Trophoblast cell (in vitro differentiated cells and primary cell): ENCODE data around the gene PRAMEF10.
"Not testable (repeated sequence)": the region's sequence is repeated elsewhere in the genome, so short reads cannot be mapped to it uniquely, and the experiment has no call there.

ENCODE experiments used
- DNase-seq, 2 donors: peaks; one replicate each; pipeline ENCODE4 v3.0.0-alpha.2; 2016
- H2AFZ ChIP-seq: 2 replicates; pipeline ENCODE4 v1.6.1; 2013; ENCODE audit warnings: low read length, moderate library complexity, mild to moderate bottlenecking; ENCODE audit not compliant: insufficient read depth, poor library complexity
- H2AK5ac ChIP-seq: 2 replicates; pipeline ENCODE4 v1.6.1; 2013; ENCODE audit warnings: mild to moderate bottlenecking, low read length
- H2BK120ac ChIP-seq: 2 replicates; pipeline ENCODE4 v1.6.1; 2013; ENCODE audit warnings: low read length, mild to moderate bottlenecking, moderate library complexity; ENCODE audit not compliant: insufficient read depth, poor library complexity
- H2BK12ac ChIP-seq: 2 replicates; pipeline ENCODE4 v1.6.1; 2013; ENCODE audit warnings: mild to moderate bottlenecking, low read length, moderate library complexity
- H2BK5ac ChIP-seq: 2 replicates; pipeline ENCODE4 v1.6.1; 2013; ENCODE audit warnings: low read length, low read depth, moderate library complexity, mild to moderate bottlenecking; ENCODE audit not compliant: poor library complexity
- H3K14ac ChIP-seq: 2 replicates; pipeline ENCODE4 v1.6.1; 2013; ENCODE audit warnings: mild to moderate bottlenecking, low read length
- H3K18ac ChIP-seq: 2 replicates; pipeline ENCODE4 v1.6.1; 2013; ENCODE audit warnings: mild to moderate bottlenecking, low read length
- H3K23ac ChIP-seq: 2 replicates; pipeline ENCODE4 v1.6.1; 2013; ENCODE audit warnings: low read length
- H3K27ac ChIP-seq: 2 replicates; pipeline ENCODE4 v1.5.1; 2013; ENCODE audit warnings: low read depth, mild to moderate bottlenecking, inconsistent platforms, low read length, moderate library complexity
- H3K27me3 ChIP-seq: 2 replicates; pipeline ENCODE4 v1.6.1; 2013; ENCODE audit warnings: inconsistent platforms, mild to moderate bottlenecking, low read length, moderate library complexity; ENCODE audit not compliant: insufficient read depth
- H3K36me3 ChIP-seq, 2 experiments: 1 replicate in 1 of 2; 2 replicates in 1 of 2; pipeline ENCODE4 v1.6.1; 2013; ENCODE audit warnings: low read length in 2 of 2, mild to moderate bottlenecking in 2 of 2, moderate library complexity in 1 of 2; ENCODE audit not compliant: insufficient read depth in 2 of 2, control insufficient read depth in 1 of 2
- H3K4ac ChIP-seq: 2 replicates; pipeline ENCODE4 v1.6.1; 2013; ENCODE audit warnings: low read depth, mild to moderate bottlenecking, low read length, moderate library complexity
- H3K4me1 ChIP-seq, 2 experiments: 1 replicate in 1 of 2; 2 replicates in 1 of 2; pipeline ENCODE4 v1.6.1; 2013; ENCODE audit warnings: low read length in 2 of 2, mild to moderate bottlenecking in 2 of 2, moderate library complexity in 1 of 2; ENCODE audit not compliant: insufficient read depth in 2 of 2, control insufficient read depth in 1 of 2
- H3K4me2 ChIP-seq: 2 replicates; pipeline ENCODE4 v1.6.1; 2013; ENCODE audit warnings: inconsistent platforms, mild to moderate bottlenecking, low read length, moderate library complexity
- H3K4me3 ChIP-seq: 2 replicates; pipeline ENCODE4 v1.5.1; 2013; ENCODE audit warnings: mild to moderate bottlenecking, low read depth, low read length, inconsistent platforms
- H3K79me1 ChIP-seq: one replicate; pipeline ENCODE4 v1.6.1; 2013; ENCODE audit warnings: low read length
- H3K79me2 ChIP-seq: 2 replicates; pipeline ENCODE4 v1.6.1; 2013; ENCODE audit warnings: low read length, mild to moderate bottlenecking; ENCODE audit not compliant: control insufficient read depth, insufficient read depth, poor library complexity
- H3K9ac ChIP-seq: 2 replicates; pipeline ENCODE4 v1.6.1; 2013; ENCODE audit warnings: mild to moderate bottlenecking, low read length
- H3K9me3 ChIP-seq: 2 replicates; pipeline ENCODE4 v1.6.1; 2013; ENCODE audit warnings: low read depth, mild to moderate bottlenecking, control low read depth, inconsistent platforms, low read length; ENCODE audit not compliant: insufficient read depth
- H4K12ac ChIP-seq: 2 replicates; pipeline ENCODE4 v1.6.1; 2013; ENCODE audit warnings: low read depth, mild to moderate bottlenecking, low read length, moderate library complexity
- H4K8ac ChIP-seq: 2 replicates; pipeline ENCODE4 v1.6.1; 2013; ENCODE audit warnings: low read depth, mild to moderate bottlenecking, low read length, moderate library complexity
- H4K91ac ChIP-seq: one replicate; pipeline ENCODE4 v1.6.1; 2013; ENCODE audit warnings: low read depth, mild to moderate bottlenecking, low read length, moderate library complexity
- WGBS: extraction: QIAGEN DNeasy Blood & Tissue Kit; methylation state at CpG from one replicate; pipeline ENCODE4 v1.1.7; 2013; ENCODE audit warnings: missing lambda C conversion rate; ENCODE audit not compliant: insufficient read length, insufficient coverage; ENCODE audit errors: extremely low coverage; 5-methylcytosine and 5-hydroxymethylcytosine counted together

PRAMEF10 gene

DNA sequence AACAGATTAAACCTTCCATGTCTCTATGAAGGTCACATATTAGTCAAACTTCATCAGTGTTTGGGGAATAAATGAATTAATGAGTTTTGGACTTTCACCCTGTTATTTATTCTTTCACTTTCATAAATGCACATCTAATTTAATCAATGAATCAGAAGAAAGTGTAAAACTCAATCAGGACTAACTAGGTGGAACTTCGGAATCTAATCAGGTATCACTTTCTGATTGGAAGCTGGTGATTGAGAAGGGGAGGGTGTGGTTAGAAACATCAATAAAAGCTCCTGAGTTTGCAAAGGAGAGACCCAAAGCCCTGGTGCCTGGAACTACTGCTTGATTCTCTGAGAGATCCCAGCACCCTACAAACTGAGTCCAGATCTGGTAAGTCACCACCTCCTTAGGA lies 18.2 kb upstream of the PRAMEF10 start, which contains the start of gene PRAMEF7:
TSS of gene PRAMEF7 (plus strand) at position 301 of the 400 bp plus-strand sequence. CDS start 1,083 bp downstream, outside the sequence.
- H2BK5ac ChIP-seq, H3K27ac ChIP-seq, H3K9ac ChIP-seq, H4K91ac ChIP-seq, H3K36me3 ChIP-seq, H2BK12ac ChIP-seq, H3K79me2 ChIP-seq, H3K4me2 ChIP-seq, H3K23ac ChIP-seq, H2BK120ac ChIP-seq, H2AFZ ChIP-seq, H3K18ac ChIP-seq, H2AK5ac ChIP-seq, H3K4ac ChIP-seq, DNase-seq, H4K8ac ChIP-seq, H4K12ac ChIP-seq, H3K14ac ChIP-seq, H3K9me3 ChIP-seq, H3K4me1 ChIP-seq, H3K79me1 ChIP-seq, H3K27me3 ChIP-seq, H3K4me3 ChIP-seq: not testable (repeated sequence)
- WGBS: no CpG with 5 or more reads among the region's 1 CpG

- not testable (repeated sequence) for H2AFZ ChIP-seq, H3K79me1 ChIP-seq, H3K18ac ChIP-seq, H3K27ac ChIP-seq, H2BK12ac ChIP-seq, H4K91ac ChIP-seq, H4K12ac ChIP-seq, H3K23ac ChIP-seq, H3K27me3 ChIP-seq, H3K4me1 ChIP-seq, H3K4me3 ChIP-seq, H2AK5ac ChIP-seq, H3K4ac ChIP-seq, DNase-seq, H3K9ac ChIP-seq, H2BK5ac ChIP-seq, H3K14ac ChIP-seq, H3K79me2 ChIP-seq, H4K8ac ChIP-seq, H3K36me3 ChIP-seq, H3K4me2 ChIP-seq, H2BK120ac ChIP-seq, H3K9me3 ChIP-seq
- no CpG with 5 or more reads among the region's 5 CpGs for WGBS
Observed at GRCh38 chr1:12903793-12904572, 5.9 kb upstream of the PRAMEF10 start.

DNA sequence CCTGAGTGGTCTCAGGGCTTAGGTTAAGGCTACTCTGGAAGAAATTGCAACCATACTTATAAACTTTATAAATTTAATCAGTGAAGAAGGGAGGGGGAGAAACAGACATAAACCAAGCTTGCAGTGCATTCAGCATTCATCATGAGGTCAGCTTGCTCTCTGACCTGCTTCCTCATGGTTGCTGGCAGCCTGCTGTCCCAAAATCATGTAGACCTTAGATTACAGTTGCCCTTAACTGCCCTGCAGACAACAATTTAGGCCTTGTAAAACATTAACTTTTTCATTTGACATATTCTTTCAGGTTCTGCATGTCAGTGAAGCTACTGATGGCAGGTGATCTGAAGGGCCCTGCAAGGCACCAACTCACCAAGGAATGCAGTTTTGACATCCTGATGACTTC lies 1.1 kb upstream of the PRAMEF10 start:
- not testable (repeated sequence) for H2BK12ac ChIP-seq, H3K23ac ChIP-seq, H4K91ac ChIP-seq, H3K36me3 ChIP-seq, H3K27ac ChIP-seq, H3K4me3 ChIP-seq, H2BK5ac ChIP-seq, H3K4me2 ChIP-seq, DNase-seq, H3K18ac ChIP-seq, H3K27me3 ChIP-seq, H3K79me1 ChIP-seq, H3K9ac ChIP-seq, H2AK5ac ChIP-seq, H3K14ac ChIP-seq, H3K4ac ChIP-seq, H3K9me3 ChIP-seq, H3K79me2 ChIP-seq, H4K12ac ChIP-seq, H2BK120ac ChIP-seq, H4K8ac ChIP-seq, H2AFZ ChIP-seq, H3K4me1 ChIP-seq

DNA sequence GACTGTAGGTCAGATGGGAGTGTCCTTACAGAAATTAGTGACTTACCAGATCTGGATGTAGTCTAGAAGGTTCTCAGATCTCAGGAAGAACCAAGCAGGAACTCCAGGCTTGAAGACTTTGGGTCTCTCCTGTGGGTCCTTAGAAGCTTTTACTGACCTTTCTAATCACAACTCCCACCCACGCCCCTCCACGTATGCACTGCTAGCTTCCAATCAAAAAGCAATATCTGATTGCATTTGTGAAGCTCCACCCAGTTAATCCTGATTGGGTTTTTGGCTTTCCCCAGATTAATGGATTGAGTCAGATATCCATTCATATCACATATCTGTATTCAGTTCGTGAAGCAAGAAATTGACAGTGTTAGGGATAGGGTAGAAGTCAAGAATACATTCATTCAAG lies 12.0 kb downstream of the PRAMEF10 start, which contains the start of gene PRAMEF4:
TSS of gene PRAMEF4 (minus strand) at position 101 of the 400 bp plus-strand sequence. CDS start 2,807 bp downstream, outside the sequence.
- H4K8ac ChIP-seq, H3K27ac ChIP-seq: not testable (repeated sequence)
- no CpG with 5 or more reads among the region's 3 CpGs for WGBS

More for the DNA sequence above, 12.0 kb downstream of the PRAMEF10 start, which contains the start of gene PRAMEF4:
- not testable (repeated sequence) for H3K14ac ChIP-seq, H2BK5ac ChIP-seq, DNase-seq, H3K36me3 ChIP-seq, H3K23ac ChIP-seq, H3K79me1 ChIP-seq, H3K9me3 ChIP-seq, H2AFZ ChIP-seq, H2AK5ac ChIP-seq, H3K9ac ChIP-seq, H3K27me3 ChIP-seq, H3K4me1 ChIP-seq, H4K91ac ChIP-seq, H3K4ac ChIP-seq, H3K4me3 ChIP-seq, H3K79me2 ChIP-seq, H2BK12ac ChIP-seq, H2BK120ac ChIP-seq, H3K18ac ChIP-seq, H4K12ac ChIP-seq, H3K4me2 ChIP-seq
